HL-60/S4 (cell line): Measurements from ENCODE around the gene SLC17A7.

Experiments
- in situ Hi-C: fragments of 300-500 bp; cut with MboI; formaldehyde crosslinking; loops from 2 replicates; pipeline ENCODE4 v1.14.3; 2022; ENCODE audit warnings: low sequenced_read_pairs

Gene SLC17A7

DNA sequence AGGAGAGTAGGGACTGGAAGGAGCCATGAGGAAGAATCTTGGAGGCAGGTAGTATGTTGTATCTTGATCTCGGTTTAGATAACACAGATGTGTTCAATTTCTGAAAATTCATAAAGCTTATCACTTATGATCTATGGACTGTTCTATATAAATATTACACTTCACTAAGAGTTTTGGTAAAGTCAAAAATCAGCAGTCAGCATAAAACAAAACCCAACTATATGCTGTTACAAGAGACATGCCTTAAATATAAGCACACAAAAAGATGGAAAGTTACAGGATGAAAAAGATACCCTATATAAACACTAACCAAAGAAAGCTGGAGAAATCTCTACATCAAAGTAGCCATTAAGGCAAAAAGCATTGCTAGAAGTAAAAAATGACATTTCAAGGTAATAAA lies 57.7 kb downstream of the SLC17A7 start:
- in situ Hi-C loops, result no loop called here

DNA sequence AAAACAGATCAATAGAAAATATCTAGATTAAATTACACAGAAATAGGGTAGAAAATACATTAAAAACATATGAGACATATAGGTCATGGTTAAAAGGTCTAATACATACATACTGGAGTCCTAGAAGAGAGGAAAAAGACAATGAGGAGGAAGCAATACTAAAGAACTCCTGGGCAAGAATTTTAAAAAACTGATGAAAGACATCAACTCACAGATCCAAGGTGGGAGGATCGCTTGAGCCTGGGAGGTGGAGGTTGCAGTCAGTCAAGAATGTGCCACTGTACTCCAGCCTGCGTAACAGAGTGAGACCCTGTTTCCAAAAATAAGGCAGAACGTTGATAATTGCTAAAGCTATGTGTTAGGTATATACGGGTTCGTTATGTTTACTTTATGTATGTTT lies 58.7 kb downstream of the SLC17A7 start:
- in situ Hi-C loops, result no loop called here

DNA sequence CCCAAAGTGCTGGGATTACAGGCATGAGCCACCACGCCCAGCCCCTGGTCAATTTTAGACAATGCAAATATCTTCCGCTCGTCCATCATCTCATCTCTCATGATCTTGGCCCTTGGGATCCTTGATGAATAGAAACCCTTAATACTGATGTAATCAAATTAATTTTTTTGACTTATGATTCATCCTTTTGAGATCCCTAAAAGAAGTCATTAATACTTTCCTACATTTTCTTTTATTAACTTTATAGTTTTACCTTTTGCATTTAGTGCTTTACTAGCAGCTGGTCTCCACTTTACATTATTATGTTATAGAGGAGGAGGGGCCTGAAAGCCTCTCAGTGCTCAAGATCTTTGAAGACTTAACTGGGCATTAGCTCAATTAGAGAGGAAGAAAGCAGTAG lies 60.9 kb downstream of the SLC17A7 start:
- in situ Hi-C loops, result no loop called here
